HG03520 (cell line): Measurements from ENCODE around the gene ASS1.

ENCODE experiments used
- ATAC-seq: cut with Tn5 transposase; IDR thresholded peaks from one replicate; pipeline ENCODE4 v1.9.1; 2021; ENCODE audit warnings: mild to moderate bottlenecking, moderate library complexity; ENCODE audit not compliant: unreplicated experiment

ASS1 gene

DNA sequence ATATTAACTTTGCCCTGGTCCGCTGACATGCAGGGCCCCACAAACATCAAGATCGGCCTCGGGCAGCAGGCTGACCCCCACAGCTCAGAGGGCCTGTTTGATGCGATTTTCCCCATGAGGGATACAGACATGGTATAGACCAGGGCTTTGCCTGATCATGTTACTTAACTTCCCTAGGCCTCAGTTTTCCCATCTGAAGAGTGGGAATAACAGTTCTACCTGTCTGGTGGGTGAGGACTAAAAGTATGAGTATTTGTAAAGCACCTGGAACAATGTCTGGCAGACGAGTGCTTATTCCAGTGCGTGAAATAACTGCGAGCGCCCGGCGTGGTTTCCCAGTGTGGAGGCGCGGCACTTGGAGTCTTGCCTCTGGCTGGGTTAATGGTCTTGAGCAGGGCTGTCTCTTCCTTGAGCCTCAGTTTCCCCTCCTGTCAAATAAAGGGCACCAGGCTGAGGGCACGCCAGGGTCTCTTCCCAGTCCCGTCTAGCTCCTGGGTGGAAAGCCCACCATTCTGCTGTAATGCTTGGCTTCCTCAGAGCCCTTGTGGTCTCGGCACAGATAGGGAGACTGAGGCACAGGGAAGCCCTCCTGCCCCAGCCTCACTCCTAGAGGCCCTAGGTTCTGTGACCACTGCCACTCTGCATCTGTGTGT, 47.2 kb downstream of the ASS1 start:
- ATAC-seq, result no peak

DNA sequence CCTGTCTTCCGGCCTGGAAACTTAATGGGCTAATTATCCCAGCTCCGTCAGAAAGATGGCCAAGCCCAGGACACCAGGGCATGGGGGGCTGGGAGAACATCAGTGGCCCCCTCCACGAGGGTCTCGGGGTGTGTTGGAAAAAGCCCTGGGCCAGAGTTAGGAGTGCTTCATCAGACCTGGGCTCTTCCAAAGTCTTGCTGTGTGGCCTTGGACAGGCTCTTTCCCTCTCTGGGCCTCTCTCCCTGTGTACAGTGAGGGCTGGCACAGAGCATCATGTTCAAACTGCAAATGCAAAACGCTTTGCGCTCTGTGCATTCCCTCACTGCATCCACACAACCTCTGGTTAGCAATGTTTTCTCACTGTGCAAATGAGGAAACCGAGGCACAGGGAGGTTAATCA, 48.3 kb downstream of the ASS1 start:
- no peak for ATAC-seq

DNA sequence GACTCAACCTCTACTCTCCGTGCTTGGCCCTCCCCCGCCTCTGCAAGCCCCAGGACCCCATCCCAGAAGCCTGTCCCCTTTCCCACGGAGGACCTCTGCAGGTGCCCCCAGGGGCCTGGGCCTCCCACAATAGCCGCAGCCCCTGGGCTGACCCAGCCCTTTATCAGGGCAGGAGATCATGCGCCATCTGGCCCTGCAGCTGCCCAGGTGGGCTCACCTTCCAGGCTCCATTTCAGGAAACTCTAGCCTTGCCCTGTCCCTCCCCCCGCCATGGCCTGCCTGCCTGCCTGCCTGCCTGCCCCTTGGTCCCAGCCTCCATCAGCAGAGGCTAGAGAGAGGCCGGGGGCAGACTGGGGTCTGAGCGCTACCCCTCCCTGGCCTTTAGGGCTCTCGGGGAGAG, 48.7 kb downstream of the ASS1 start:
- ATAC-seq, result no peak

DNA sequence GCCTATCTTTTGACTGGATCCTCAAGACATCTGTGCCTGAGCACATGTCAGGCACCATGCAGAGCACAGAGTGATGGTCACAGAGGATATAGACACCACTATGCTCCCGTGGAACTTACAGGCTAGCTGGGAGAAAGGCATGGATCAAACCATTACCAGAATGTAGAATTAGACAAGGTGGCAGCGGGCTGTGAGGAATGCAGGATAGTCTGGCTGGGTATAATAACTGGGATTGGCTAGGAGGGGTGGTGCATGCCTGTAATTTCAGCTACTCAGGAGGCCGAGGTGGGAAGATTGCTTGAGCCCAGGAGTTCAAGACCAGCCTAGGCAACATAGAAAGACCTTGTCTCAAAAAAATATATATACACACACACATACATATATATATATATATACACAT, 50.3 kb downstream of the ASS1 start:
- ATAC-seq, result no peak

DNA sequence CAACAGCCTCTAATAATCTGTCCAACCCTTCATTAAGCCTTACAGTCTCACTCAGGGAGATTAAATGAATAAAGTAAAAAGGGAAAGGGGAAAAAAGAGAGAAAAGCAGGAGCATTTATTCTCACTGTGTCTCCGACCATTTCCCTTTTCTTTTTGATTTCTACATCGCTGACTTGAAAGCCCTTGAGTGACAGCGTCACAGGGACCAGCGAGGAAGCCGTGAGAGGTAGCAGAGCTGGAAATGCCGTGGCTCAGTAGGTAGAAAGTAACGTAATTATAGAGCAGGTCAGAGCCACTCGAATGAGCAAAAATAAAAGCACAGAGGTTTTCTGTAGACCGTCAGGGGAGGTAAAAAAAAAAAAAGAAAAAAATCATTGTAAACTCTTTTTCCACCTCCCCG, 52.4 kb downstream of the ASS1 start:
- ATAC-seq, result no peak

DNA sequence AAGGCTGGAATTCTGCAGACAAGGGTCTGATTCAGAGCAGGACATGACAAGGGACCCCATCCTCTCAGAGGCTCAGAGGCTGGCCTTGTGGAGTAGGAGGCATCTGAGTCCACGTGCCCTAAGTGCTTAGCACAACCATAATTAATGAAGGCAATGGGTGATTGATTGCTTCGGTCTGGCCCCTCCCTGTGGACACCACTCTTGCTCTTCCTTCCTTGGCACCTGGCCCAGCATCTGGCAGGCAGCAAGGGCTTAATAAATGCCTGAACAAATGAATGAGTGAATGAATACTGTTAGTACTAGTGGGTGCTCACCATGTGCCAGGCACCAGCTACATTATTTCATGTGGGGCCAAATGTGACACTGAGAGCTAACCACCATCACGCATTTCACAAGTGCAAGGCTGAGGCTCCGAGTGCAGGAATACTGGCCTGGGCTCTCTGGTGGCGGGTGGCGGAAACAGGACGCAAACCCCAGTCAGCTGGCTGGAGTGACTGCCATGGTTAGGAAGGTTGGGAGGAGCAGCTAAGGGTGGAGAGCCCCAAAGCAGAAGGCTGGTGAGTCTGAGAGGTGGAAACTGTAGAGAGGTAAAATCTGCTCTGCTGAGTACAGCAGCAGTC, 53.6 kb downstream of the ASS1 start:
- no peak for ATAC-seq

DNA sequence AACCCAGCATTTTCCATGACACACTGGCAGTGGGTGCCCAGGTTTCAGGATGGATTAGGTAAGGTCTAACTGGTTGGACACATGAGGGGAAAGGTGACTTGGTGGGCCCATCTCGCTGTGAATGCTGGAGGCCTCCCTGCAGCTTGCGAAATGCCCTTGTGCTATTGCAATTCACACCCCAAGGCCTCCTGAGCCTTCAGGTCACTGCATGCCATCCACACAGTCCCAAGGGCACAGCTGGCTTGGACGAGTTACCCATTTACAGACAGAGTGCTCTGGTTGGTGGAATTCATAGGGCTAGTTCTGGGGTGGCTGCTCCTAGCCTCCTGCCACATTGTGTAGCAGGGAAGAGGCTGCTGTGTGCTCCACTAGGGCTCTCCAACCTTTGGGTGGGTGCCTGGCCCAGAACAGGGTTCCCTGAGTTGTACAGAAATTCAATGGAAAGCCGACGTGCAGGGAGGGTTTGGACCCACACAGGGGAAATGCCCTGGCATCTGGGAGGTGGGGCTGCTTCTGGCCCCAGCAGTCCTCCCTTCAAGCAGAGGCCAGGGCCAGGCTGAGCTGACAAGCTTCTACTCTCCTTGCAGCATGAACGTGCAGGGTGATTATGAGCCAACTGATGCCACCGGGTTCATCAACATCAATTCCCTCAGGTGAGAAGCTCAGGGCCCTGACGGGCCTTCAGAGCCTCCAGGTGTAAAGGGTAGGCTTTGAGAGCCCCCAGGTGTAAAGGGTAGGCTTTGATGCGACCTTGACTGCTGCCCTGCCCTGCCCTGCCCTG, 54.3 kb downstream of the ASS1 start:
- ATAC-seq, result no peak

DNA sequence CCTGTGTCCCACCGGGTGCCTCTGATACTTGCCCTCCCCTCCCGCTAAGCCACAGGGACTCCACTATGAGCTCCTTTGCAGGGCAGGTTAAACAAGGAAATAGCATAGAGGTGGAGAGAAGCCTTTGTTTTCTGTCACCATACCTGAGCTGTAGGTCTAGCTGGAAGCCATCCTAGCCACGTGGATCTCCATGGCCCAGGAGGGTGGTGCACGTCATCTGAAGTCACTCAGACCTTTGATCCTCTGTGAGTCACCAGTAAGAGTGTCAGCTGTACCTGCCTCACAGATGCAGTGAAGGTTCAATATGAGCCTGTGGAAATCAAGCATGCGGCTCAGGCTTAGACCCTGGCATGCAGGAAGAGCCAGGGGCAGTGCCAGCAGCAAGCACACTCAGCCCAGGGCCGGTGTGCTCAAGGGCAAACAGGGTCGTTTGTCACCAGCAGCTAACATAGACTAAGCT, 55.1 kb downstream of the ASS1 start:
- no peak for ATAC-seq

DNA sequence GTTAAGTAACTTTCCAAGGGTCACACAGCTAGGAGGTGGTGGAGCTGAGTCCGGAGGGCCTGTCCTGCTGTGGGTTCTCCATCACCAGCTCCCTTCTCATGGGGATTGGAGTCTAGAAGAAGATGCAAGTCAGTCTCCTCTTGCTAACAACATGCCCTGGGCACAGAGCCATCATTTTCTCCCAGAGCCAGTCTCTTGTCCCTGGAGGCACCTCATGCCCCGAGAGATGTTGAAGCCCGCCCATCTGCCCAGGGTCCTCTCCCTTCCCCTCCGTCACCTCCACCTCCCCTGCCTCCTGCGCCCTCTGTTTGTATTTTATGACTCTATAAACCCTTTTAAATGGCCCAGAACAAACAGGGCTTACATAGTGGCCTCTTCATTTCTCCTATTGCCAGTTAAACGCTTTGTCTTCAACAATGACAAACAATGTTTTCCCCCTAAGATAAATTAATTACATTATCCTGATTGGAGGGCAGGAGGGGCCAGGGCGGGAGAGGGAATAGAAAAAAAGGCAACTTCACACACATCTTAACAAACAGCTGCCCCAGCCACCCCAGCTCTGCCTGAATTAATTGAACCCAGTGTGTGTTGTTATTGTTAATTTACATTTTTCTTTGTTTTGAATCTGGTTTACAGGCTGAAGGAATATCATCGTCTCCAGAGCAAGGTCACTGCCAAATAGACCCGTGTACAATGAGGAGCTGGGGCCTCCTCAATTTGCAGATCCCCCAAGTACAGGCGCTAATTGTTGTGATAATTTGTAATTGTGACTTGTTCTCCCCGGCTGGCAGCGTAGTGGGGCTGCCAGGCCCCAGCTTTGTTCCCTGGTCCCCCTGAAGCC, 55.8 kb downstream of the ASS1 start:
- no peak for ATAC-seq

DNA sequence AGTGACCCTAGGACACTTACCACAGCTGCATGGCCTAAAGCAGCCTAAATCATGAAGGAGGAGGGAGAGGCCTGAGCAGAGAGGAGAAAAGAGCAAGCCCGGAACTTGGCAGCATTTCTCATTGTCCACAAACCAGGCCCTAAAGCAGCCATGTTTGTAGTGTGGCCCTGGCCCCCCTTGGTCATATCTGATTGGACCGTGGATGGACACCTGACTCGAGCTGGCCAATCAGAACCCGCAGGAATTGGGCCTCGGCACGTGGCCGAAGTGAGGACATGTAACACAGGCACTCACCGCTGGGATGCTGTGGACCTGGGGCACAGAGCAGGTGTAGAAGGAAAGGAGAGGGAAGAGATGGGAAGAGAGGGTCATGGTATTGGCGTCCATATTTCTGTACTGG, 56.9 kb downstream of the ASS1 start:
- ATAC-seq, result no peak

DNA sequence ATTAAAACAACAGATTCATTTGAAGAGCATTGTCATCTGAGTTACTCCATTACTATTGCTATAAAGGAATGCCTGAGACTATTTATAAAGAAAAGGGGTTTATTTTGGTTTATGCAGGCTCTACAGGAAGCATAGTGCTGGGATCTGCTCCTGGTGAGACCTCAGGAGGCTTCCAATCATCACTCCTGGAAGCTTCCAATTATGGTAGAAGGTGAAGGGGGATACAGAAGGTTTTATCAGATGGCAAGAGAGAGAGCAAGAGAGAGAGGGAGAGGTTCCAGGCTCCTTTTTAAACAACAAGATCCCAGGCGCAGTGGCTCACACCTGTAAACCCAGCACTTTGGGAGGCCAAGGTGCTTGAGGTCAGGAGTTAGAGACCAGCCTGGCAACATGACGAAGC, 63.5 kb downstream of the ASS1 start:
- no peak for ATAC-seq

DNA sequence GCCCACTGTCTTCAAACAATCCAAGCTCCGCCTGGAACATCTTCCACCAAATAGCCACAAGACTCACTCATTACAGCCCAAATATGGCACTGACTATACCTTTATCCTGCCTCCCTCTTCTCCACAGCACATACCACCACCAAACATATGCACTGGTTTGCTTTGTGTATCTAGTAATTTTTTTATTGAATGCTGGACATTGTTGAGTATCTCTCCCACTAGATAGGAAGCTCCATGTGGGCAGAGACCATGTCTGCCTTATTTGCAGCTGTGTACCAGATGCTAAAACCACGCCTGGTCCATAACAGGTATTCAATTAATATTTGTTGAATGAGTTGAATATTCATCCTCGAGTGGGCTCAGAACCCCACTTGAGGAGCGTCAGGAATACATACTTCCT, 67.4 kb downstream of the ASS1 start:
- no peak for ATAC-seq

DNA sequence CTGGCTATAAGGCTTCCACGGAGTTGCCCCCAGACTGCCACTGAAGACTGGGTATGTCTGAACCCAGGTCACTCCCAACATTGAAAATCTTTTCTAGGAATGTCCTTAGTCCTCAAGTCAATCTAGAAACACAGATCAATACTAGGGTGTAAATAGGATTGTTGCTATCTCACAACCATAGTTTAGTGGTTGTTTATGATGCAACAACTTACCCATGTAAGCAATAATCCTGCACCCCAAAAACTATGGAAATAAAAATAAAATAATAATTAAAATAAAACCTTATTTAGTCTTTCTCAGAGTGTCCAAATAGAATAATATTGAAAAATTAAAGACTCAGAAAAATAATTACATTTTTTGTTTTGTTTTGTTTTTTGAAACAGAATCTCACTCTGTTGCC, 68.3 kb downstream of the ASS1 start:
- no peak for ATAC-seq

DNA sequence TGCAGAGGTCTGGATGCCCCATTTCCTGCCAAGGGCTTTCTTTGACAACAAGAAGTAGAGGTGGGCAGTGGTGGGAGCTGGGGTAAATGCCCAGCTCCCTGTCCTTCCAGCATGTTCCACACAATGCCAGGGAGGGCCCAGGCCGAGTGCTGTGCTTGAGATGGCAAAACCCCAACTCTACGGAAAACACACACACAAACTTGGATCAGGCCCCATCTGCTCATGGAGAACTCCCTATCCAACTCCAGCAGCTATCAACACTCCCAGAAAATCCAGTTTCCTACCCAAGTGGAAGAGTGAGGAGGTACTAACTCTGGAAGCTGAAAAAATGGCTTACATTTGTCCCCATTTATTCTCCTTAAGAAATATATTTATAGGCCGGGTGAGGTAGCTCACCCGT, 73.5 kb downstream of the ASS1 start:
- ATAC-seq, result no peak

DNA sequence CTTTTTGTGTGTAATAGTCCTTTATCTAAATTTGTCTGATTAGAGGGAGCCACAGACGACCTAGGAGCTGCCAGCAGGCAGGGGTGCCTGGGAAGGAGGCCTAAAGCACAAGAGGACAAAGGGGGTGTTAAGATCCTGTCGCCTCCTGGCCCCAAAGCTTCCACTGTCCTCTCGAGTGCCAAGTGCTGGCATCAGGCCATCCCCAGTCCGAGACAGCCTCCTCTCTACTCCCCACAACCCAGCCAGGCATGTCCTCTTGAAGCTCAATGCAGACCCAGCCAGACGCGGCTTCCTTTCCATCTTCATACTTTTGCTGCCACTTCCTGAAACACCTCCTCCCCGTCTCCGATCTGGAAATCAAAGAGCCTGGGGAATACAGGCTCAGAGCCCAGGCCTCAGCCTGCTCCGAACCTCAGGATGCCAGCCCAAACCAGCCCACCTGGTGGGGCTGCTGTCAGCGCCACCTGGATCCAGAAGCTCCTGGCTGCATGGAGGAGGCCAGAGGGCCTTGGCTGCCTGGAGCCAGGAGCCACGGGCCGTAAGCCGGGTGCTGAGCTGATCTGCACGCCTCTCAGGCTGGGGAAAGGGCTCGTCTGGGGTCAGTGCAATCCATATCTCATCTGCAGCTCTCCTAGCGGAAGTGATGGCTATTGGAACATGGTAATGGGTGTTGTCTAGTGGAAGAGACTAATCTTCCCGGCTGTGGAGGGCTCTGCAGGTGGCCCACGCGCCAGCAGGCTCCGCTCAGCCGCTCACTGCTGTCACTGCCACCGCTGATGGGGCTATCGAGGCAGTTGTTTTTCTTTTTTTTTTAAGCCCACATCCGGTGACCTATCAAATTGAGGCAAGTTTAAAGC, 74.4 kb downstream of the ASS1 start:
- no peak for ATAC-seq

DNA sequence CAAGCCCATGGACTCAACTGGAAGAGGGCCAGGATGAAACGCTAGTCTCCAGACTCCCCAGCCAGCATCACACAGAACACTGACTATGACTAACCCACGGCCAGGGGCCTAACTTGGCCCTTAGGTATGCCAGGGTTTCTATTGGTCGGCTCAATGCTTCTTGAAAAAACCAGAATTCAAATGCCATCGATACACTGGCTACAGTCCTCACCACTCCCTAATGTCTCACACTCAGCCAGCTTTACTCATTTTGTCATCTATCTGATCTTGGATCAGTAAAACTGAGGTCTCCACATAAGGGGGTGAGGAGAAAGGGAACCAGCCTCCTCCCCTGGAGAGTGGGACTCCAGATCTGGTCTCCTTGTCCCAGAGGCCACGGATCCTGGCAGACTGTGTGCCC, 75.2 kb downstream of the ASS1 start:
- no peak for ATAC-seq

DNA sequence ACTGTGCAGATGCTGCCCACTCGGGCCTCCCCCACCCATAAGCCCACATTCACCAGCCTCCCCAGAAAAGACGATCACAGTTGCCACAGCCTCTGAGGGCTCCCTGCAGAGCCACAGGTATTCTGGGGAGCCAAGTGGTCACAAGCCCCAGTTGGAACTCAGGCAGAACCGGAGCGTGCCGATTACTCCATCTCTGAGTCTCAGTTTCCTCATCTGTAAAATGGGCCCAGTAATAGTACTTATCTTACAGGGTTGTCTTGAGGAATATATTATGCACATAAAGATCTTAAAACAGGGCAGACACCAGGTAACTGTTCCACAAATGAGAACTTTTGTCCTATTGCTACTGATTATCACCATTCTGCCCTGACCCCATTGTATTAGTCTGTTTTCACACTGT, 77.0 kb downstream of the ASS1 start:
- no peak for ATAC-seq

DNA sequence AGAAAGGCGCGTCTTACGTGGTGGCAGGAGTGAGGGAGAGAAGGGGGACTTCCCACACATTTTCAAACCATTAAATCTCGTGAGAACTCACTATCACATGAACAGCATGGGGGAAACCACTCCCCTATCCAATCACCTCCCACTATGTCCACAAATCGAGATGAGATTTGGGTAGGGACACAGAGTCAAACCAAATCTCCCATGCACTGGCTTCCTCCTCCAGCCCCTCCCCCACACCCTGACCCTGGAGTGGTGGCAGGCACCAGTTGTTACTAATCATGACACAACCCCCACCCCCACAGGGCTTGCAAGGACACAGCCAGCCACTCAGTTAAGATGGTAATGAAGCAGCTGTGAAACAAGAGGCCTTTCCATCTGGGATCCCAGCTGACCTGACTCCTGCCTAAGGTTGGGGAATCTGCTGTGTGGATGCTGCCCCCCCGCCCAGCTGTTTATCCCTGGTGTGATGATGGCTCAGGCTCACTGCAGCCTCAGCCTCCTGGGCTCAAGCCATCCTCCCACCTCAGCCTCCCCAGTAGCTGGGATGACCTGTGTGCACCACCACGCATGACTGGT, 77.6 kb downstream of the ASS1 start:
- ATAC-seq, result no peak

DNA sequence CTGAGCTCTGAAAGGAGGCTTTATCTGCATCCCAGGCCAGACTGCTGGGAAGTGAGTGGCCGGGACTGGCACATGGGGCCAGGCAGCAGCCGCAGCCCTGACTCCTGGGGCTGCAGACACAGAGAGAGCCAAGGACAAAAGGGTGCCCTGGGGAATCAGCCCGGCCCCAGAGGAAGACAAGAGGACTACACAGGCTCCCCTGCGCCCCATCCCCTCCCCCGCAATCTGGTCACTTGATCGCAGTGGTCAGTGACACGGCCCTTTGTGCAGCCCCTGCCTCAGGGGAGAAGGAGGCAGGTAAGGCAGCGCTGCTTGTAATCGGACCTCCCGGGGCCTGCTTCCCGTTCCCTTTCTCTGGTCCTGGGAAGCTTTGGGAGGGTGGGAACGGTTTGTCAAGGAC, 79.2 kb downstream of the ASS1 start:
- no peak for ATAC-seq

DNA sequence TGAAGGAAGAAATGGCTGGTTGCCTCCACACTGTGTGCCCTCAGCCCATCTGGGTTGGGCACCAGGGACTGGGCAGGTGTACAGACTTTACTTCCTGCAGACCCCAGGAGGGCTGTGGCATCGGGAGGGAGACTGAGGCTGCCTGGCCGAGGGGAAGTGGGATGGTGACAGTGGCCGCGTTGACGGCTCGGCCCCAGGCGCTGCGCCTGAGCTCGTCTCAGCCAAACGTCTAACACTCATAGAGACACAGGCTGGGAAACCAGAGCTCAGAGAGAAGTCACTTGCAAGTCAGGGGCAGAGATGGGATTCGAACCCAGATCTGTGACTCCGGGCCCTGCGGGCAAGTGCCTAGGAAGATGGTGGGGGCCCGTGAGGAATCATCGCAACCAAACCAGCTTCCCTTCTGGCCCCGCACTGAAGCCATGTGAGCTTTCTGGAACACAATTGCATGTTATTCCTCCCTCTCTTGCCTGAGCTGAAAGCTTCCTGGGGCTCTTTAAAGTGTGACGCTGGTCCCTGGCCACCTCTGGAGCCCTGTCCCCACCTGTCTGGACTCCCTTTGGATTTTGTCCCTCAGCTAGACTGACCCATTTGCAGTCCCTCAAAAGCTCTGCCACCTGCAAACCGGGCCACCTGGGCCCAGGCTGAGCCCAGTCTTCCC, 81.6 kb downstream of the ASS1 start:
- ATAC-seq, result no peak
